SH-SY5Y (cell line): ENCODE data around the gene RALGAPA2.

Source experiments
- GATA2 ChIP-seq: IDR thresholded peaks from 2 replicates; pipeline ENCODE4 v1.6.1; 2011; ENCODE audit warnings: mild to moderate bottlenecking, low read depth, low read length
- GATA3 ChIP-seq: IDR thresholded peaks from 2 replicates; pipeline ENCODE4 v1.6.1; 2011; ENCODE audit warnings: low read depth, mild to moderate bottlenecking, low read length, moderate library complexity

GRCh38 chr20:20495729-20496503 is 216.5 kb downstream of the RALGAPA2 start:
- no peak for TF ChIP-seq GATA2
- no peak for TF ChIP-seq GATA3
